ENCODE results near the gene CDCA4.

The CDCA4 gene

DNA sequence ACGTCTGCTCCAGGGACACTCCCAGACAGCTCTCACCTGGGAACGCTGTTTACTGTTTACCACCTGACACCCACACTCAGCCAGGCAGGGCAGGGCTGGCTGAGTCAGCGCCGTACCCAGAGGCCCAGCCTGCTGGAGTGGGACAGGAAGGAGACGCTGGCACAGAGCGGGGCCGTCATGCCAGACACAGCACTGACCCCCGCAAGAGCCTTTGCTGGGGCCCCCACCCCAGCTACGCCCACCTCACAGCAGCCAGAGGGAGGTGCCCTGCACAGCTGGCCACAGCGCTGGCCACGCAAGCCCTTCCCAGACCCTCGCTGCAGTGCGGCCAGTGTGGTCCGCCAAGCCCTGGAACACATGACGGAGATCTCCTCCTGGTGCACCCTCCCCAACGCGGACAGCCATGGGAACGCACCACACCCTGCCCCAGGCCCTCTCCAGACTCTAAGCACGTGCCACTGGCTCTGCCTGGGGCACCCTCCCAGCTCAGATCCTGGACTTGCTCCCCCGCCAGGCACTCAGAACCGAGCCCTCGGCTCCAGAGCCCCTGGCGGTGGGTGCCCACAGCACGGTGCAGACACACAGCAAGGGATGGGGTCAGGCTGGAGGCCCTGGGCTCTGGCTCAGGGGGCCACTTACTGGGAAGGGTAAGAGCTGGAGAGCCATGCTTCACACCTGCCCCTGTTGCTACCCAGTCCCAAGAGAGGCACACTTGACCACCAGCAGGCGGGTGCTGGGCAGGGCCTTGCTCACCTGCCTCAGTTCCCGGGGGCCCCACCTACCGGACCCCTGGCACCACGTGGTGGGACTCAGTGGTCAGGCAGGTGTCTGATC, 48.4 kb downstream of the CDCA4 start:
- DNase-seq, result peak; percentile 31

DNA sequence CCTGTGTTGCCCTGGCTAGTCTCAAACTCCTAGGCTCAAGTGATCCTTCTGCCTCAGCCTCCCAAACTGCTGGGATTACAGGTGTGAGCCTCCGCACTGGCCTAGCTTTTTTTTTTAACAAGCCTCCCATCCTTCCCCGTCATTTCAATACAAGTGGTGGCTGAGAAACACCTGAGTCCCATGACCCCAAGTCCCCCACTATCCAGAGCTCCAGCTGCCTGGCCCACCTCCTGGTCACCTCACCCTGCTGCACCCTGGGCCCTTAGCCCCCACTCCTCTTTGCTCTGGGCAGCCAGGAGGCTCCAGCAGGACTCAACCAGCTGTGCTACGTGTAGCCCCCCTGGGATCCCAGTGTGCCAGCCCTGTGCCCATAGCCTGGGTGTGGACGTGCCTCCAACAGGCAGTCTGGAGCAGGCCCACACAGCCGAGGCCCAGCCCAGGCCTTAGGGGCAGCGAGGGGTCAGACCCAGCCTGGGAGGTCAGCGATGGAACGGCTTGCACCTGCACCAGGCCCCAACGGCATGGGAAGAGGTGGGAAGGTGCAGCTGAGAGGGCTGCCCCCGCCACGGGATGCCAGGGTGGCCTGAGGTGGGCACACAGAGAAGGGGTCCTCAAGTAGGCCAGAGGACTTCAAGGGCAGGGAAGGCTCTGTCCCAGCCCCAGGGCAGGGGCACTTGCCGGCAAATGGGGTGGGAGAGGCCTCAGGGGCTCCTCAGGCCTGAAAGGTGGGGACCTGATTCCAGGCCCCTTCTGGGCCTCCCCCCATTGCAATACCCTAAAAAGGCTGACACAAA, 49.2 kb downstream of the CDCA4 start:
- no peak for DNase-seq

DNA sequence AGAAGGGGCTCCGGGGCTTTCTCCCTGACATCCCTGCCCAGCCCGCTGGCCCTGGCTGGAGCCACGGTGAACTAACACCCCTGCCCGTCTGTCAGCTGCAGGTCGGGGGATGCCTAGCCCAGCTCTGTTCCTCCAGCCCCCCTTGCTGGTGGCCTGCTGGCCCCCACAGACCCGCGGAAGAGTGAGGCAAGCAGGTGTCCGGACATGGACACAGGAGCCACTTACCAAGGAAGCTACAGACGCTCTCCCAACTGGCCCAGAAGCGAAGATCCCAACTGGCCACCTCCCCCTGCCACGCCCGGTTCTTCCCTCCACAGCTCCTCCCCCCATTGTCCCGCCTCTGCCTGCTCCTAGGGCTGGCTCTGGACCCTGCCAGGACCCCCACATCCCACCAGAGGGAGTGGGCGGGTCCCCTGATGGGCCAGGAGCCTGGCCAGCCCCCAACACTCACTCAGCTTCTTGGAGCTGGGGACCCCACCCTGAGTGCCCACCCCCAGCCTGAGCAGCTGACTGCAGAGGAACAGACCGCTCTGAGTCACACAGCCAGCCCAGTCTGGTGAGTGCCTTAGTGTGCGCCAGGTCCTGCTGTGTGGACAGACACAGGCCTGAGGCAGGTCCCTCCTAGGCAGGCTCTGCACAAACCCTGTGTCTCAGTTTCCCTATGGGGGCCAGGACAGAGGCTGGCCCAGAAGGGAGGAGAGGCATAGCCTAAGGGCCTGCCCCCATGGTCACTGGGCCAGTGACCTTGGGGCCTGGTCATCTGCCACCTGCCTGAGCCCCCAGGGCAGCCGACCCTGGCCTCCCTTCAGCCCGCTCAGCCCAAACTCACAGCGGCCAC, 50.4 kb downstream of the CDCA4 start:
- DNase-seq, result no peak

DNA sequence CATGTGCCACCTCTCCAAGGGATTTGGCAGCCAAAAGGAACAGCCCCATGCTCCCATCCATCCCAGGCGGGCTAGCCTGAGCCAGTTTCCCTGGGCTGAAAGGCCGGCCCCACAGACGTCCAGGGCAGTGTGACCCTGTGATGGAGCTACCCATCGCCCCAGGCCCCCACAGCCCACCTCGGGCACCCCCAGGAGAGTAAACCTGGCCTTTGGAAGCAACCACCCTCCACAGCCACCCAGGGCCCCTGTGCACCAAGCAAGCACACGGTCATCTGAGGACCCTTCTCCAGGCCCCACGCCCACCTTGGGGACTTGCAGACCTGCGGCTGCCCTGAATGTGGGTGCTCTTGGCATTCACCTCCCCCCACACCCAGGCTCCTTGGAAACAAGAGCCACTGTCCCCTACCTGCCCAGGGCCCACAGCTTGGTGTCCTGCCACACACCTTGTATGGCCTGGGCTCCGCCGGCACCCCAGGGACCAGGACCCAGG, 51.1 kb downstream of the CDCA4 start:
- no peak for DNase-seq

DNA sequence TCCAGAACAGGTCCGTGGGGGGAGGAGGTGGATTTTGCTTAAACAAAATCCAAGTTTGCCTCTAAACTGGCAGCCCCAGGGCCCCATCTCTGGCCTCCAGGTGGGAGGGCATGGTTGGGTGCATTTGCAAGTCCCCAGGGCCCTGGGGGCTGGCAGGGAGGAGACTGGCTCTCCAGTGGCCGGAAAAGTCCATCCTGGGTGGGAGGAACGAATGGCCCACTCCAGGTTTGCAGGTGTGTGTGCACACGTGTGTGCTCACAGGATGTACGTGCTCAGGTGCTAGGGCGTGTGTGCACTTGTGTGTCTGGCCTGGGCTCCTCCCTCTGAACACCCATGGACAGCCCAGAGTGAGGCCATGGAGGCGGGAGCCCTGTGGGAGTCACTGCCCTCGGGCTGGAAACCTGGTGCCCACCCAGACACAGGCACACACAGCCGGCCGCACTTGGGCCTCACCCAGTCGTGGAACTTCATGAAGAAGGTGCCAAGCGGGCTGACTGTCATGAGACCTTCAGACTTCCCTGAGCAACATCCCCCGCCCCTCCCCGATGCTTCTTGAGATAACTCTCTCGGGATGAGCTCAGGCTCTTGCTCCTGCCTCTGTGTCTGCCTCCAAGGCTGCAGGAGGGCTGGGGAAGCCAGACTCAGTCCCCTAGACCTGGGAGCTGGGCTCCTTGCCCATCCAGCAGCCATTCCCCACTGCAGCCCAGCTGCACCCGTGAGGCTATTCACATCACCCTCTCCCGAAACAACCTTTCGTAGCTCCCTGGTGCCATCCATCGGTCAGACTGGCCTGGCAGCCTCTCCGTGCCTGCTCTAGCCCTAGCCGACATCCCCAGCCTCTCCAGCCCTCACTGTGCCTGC, 52.1 kb downstream of the CDCA4 start:
- no peak for DNase-seq

DNA sequence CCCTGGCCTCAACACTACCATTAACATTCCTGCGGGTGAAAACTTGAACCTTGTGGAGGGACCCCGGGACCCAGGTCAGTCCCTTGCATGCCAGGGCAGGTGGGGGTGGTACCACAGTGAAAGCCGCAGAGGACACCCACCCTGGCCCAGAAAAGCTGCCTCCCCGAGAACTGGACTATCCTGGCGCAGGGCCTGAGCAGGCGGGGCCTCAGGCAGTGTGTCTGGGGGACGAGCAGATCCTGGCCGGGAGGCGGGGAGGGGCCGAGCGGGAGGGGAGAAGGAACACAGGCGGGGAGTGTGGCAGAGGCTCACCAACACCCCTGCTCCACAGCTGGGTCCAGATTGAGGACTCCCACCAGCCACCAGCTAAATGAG, 52.7 kb downstream of the CDCA4 start:
- no peak for DNase-seq

DNA sequence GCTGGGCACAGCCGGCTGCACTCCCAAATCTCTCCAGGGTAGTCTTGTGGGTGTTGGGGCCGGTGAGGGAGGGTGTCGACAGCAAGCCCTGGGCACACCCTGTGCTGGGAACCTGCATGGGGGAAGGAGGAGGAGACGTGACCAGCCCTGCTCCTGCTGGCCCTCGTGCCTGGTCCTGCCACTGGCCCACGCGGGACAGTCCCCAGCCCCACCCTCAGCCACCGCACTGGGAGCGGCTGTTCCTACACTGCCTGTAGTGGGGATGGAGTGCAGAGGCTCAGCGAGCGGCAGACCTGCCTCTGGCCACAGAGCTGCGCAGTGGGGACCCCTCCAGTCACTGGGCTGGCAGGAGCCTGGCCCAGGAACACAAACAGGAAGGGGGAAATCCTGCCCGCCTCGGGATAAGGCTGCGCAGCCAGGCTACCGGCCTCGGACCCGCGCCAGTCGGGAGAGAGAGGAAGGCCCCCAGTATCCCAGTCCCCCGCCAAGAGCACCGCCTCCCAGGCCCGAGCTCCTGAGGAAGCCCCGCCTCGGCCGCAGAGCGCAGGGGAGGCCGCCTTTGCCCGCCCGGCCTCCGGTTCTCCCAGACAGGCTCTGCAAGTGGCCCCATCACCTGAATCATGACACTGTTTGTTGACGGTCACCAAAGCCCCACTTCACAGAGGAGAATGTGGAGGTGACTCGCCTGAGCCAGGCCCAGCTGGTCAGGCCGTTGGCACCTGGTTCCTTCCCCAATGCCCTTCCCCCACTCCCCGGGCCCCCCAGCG, 53.3 kb downstream of the CDCA4 start:
- DNase-seq, result no peak

DNA sequence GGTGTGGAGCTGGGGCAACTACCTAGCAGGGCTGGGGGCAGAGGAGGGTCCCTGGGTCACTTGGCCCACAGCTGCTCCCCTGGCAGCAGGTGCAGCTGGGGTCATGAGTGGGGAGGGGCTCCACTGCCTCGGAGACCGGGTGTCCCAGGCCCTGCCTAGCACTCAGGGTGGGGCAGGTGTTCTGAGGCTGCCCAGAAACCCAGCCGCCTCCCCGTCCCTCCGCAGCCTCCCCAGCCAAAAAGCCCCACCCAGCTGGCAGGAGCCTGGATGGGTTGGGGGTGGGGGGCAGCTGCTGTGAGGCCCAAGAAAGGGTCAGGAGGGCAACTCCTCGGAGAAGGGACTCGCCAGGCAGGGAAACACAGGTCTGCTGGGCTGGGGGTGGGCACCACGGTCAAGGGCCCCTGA, 53.9 kb downstream of the CDCA4 start:
- DNase-seq, result no peak

DNA sequence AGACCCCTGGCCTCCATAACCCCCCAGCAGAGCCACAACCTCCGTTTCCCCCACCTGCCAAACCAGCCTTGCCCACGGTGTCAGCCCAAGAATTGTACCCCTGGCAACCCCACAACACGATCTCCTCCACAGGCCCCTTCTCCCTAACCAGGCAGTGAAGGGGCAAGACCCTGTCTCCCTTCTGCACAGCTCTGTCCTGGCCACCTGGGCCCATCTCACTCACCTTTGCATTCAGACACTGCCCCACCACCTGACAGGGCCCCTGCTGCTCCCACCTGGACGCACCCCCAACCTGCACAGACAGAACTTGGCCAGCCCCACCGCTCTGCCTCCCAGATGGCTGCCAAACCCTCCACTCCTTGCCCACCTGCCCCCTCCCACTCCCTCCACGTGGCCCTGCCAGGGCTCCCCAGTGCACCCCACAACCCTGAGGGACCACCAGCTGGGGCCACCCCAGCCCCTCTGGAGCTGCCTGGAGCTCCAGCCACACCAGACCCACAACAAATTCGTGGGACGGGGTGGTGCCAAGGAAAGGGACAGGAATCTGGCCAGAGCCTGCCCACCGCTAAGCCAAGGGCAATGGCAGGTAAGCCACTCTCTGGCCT, 54.5 kb downstream of the CDCA4 start:
- DNase-seq, result no peak

DNA sequence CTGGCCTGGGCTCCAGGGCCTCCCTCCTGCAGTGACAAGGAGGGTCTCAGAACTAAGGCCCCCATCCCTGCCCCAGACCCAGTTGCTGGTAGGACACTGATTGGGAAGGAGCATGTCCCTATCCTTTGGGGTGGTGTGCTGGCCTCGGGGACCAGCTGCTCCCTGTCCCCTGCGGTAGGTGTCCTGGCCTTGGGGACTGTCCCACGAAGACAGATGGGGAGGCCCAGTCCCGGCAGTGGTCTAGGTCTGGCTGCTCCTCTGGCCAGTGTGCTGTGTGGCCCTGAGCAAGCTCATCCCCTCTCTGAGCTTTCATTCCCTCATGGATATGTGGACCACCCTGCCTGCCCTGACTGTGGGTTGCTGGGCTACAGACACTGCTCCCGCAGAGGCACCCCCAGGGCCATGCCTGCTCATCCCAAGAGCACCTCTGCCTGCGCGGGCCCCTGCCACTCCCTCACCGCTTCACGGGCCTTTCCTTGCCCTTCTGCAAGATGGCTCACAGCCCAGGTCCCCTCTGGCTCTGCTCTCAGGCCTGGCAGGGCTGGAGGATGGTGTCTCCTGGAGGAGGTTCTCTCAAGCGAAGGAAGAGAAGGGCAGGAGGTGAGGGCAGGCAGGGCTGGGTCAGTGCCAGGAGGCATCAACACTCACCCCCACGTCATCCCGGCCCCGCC, 55.2 kb downstream of the CDCA4 start:
- DNase-seq, result no peak

DNA sequence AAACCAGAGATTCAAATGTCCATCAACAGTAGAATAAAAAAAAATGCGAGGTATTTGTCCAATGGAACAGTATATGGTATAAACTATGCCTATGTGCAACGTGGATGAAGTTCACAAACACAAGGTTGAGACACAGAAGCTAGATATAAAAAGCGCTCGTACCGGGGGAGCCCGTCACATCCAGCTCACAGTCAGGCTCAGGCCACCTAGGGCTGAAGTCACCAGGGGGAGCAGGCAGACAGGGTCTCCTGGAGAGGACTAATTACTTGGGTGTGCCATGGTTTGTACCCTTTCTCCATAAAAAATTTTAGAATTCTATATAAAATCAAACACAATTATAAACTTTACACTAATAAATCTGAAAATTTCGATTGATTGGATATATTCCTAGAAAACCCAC, 56.3 kb downstream of the CDCA4 start:
- DNase-seq, result no peak
